Fibroblast of pulmonary artery (primary cell): ENCODE measurements around the gene EXOC1.

Source experiments
- DNase-seq: peaks from one replicate; pipeline ENCODE4 v3.0.0-alpha.2; 2010; ENCODE audit warnings: low read depth
- H3K4me3 ChIP-seq: replicated peaks from 2 replicates; pipeline ENCODE4 v1.5.1; 2011; ENCODE audit warnings: low read depth, mild to moderate bottlenecking, control low read depth, low read length, moderate library complexity
- CTCF ChIP-seq: IDR thresholded peaks from 2 replicates; pipeline ENCODE4 v1.5.1; 2011; ENCODE audit warnings: mild to moderate bottlenecking, control low read depth, low read length, inconsistent platforms; ENCODE audit errors: missing control alignments

Gene EXOC1

DNA sequence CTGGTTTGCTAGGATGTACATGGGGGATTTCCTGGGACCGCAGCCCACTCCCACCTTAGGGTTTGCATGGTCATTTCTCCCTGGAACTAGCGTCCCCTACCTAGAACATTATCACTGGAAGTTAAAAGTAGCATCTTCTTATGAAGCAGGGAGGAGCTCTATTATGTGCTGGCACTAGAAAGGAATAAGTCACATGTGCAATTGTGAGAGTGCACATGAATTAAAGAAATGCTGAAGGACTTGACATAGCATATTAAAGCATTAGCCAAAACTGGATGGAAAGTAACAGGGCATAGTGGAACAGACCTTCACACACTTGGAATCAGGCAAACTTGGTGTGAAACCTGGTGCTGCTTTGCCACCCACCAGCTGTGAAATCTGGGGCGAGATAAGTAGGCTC lies 31.1 kb upstream of the EXOC1 start:
- DNase-seq = no peak
- no peak for TF ChIP-seq CTCF
- no peak overlapping the region for H3K4me3 ChIP-seq

GRCh38 chr4:55824865-55825264 lies 28.6 kb upstream of the EXOC1 start:
- no peak for TF ChIP-seq CTCF
- no peak overlapping the region for H3K4me3 ChIP-seq
- DNase-seq = no peak

DNA sequence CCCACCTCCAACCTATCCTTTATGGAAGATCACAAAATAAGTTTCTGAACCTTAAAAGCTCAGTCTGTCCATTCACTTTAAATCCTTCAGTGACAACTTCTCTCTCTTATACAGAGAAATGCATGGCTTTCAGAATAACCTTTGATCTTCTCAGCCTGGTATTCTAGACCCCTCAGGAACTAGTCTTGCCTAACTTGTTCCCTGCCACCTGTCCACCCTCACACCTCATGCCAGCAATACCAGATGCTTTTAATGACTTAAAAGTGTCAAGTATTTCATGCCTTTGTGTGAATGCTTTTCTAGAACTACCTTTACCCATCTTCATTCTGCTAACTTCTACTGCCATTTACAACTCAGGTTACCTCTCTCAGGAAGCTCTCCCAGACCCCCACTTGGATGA lies 26.5 kb upstream of the EXOC1 start:
- no peak overlapping the region for H3K4me3 ChIP-seq
- no peak for TF ChIP-seq CTCF
- no peak for DNase-seq

DNA sequence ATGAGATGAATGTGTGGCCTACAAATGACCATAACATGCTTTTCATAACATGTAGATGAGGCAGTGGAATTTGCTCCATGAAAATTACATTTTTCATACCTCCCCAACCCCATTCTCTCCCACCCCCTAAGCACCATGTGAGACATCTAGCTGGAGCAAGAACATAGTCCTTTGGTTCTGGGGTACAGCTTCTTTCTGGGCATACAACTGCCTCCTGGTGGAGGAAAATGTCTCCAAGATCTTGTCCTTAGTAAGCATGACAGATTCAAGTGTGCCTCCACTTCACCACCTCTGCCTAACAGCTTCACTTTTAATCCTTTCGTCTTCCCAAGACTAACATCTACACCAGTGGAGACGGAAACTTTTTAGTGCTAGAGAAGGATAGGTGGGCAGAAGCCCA lies 25.9 kb upstream of the EXOC1 start:
- H3K4me3 ChIP-seq = no peak overlapping the region
- DNase-seq = no peak
- TF ChIP-seq CTCF = no peak

GRCh38 chr4:55830048-55830447 lies 23.4 kb upstream of the EXOC1 start:
- TF ChIP-seq CTCF = no peak

DNA sequence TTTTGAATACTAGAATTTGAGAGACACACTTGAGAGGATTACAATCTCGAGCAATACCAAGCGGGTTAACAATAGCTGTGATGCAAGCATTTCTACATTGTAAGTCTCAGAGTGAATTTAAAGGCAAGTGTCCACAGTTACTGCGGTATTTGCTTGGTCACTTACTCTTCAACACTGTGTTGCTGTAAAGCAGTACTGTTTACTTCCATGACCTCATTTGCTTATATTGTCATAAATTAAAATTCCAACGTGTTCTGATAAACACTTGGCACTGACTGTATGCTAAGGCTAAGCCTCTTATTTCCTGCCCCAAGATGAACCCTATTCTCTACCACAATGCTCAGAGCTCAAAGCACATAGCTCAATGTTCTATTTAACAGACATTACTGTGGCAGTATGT lies 22.7 kb upstream of the EXOC1 start:
- H3K4me3 ChIP-seq = no peak overlapping the region
- no peak for TF ChIP-seq CTCF
- DNase-seq = no peak

More at GRCh38 chr4:55830048-55830447, 23.4 kb upstream of the EXOC1 start:
- no peak overlapping the region for H3K4me3 ChIP-seq
- DNase-seq = no peak

DNA sequence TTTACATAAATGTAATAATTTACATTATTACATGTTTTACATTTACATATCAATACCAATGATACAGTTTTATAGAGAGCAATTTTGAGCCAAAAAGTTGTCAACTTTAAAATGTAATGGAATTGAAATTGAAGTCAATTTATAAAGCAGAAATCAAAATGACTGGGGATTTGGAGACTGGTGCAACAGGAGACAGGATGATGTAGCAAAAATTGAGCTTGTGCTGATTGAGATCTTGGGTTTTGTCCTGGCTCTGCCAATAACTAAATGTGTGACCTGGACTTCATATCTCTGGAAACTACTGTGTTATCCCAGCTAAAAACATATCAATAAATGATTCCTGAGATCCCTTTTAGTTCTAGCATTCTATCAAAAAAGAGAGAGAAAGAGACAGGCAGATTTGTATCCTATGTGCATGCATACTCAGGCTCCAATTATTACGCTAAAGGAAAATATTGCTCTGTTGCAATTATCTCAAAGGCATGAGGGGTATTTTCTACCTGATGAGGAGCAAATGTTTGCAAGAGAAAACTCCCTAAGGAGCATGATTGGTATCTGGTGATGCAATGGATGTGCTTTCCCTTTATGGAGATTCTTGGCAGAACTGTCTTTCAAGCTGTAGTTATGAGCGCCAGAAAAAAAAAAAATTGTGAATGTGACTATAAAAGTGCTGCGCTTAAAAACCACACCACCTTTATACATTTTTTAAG lies 19.2 kb upstream of the EXOC1 start:
- H3K4me3 ChIP-seq = no peak overlapping the region
- no peak for TF ChIP-seq CTCF
- DNase-seq = no peak
